DND-41 (cell line): ENCODE measurements around the gene MEMO1.
"Not testable (repeated sequence)": the region's sequence is repeated elsewhere in the genome, so short reads cannot be mapped to it uniquely, and the experiment has no call there.

Source experiments
- ATAC-seq: fragments of 200-7000 bp; cut with Tn5 transposase; 3 replicates; pipeline ENCODE4 v1.9.1; 2021; ENCODE audit warnings: low read depth; ENCODE audit not compliant: insufficient read depth
- DNase-seq: peaks from one replicate; pipeline ENCODE4 v3.0.0-alpha.2; 2020
- H2AFZ ChIP-seq: 2 replicates; pipeline ENCODE4 v1.6.0; 2012; ENCODE audit warnings: low read depth, low read length
- H3K27ac ChIP-seq: 2 replicates; pipeline ENCODE4 v1.5.1; 2012; ENCODE audit warnings: low read length, inconsistent platforms
- H3K27me3 ChIP-seq: fragments of 200-600 bp; sonication (generic); 2 replicates; pipeline ENCODE4 v1.6.0; 2012; ENCODE audit warnings: low read length, mild to moderate bottlenecking, inconsistent platforms; ENCODE audit not compliant: insufficient read depth, poor library complexity
- H3K36me3 ChIP-seq: 2 replicates; pipeline ENCODE4 v1.5.1; 2012; ENCODE audit warnings: low read length, inconsistent platforms; ENCODE audit not compliant: insufficient read depth
- H3K4me1 ChIP-seq: 2 replicates; pipeline ENCODE4 v1.5.1; 2012; ENCODE audit warnings: mild to moderate bottlenecking, low read length; ENCODE audit not compliant: insufficient read depth
- H3K4me2 ChIP-seq: 2 replicates; pipeline ENCODE4 v1.6.0; 2012; ENCODE audit warnings: mild to moderate bottlenecking, moderate library complexity, low read length, inconsistent platforms; ENCODE audit not compliant: insufficient read depth
- H3K4me3 ChIP-seq, 2 experiments: fragments of 200-600 bp in 1 of 2; shearing (Covaris generic) in 1 of 2; 2 replicates each; pipeline ENCODE4 v1.5.1; 2012 to 2016; ENCODE audit warnings: inconsistent platforms in 2 of 2, low read length in 2 of 2, mild to moderate bottlenecking in 2 of 2, low read depth in 1 of 2, moderate library complexity in 1 of 2
- H3K79me2 ChIP-seq: 2 replicates; pipeline ENCODE4 v1.6.0; 2012; ENCODE audit warnings: low read length, inconsistent platforms; ENCODE audit not compliant: insufficient read depth
- H3K9ac ChIP-seq: 2 replicates; pipeline ENCODE4 v1.6.0; 2012; ENCODE audit warnings: low read depth, mild to moderate bottlenecking, inconsistent platforms, low read length, moderate library complexity
- H3K9me3 ChIP-seq: 2 replicates; pipeline ENCODE4 v1.5.1; 2012; ENCODE audit warnings: low read length, moderate library complexity, mild to moderate bottlenecking, inconsistent platforms; ENCODE audit not compliant: insufficient read depth, severe bottlenecking
- H4K20me1 ChIP-seq: 2 replicates; pipeline ENCODE4 v1.6.0; 2012; ENCODE audit warnings: low read length; ENCODE audit not compliant: insufficient read depth
- CTCF ChIP-seq: IDR thresholded peaks from 2 replicates; pipeline ENCODE4 v1.5.1; 2012; ENCODE audit warnings: borderline replicate concordance, low read length, moderate library complexity, mild to moderate bottlenecking; ENCODE audit not compliant: poor library complexity, severe bottlenecking; ENCODE audit errors: extremely low read depth
- EZH2 ChIP-seq: IDR thresholded peaks from 3 replicates; pipeline ENCODE4 v1.6.1; 2012; ENCODE audit warnings: borderline replicate concordance, low read depth, mild to moderate bottlenecking, moderate library complexity, low read length, inconsistent platforms; ENCODE audit not compliant: severe bottlenecking

Gene MEMO1

GRCh38 chr2:32010670-32011484, at the start of gene MEMO1:
Gene MEMO1, minus strand, starts transcription at chr2:32011008. Its CDS starts 761 bp downstream, at chr2:32010247.
- Histone ChIP-seq H3K27ac (peak within 1 kb of the TSS; percentile 90), H3K4me1 (peaks cover 34% of the 10 kb centered on the region), H3K4me2 (peak within 1 kb of the TSS; percentile 89), H3K79me2 (peaks cover 39% of the 10 kb centered on the region), H3K36me3 (no peaks in the 10 kb centered on the region), H3K9me3 (no peaks in the 10 kb centered on the region), H3K4me3 (peak within 1 kb of the TSS; percentile 54 to 81; a peak in 3 of 4 replicates), H3K27me3 (no peaks in the 10 kb centered on the region), H4K20me1 (peaks cover 24% of the 10 kb centered on the region), H3K9ac (peak within 1 kb of the TSS; percentile 80), H2AFZ (peak within 1 kb of the TSS; percentile 81)
- ATAC-seq = peak; percentile 78
- DNase-seq = peak; percentile 97
- TF ChIP-seq CTCF = no peak
- no peak for TF ChIP-seq EZH2

GRCh38 chr2:32060266-32060665, 49.5 kb upstream of the MEMO1 start:
- H3K4me2 ChIP-seq = no peak overlapping the region

GRCh38 chr2:32058130-32058529, 47.3 kb upstream of the MEMO1 start:
- Histone ChIP-seq H3K27ac (no peak overlapping the region), H3K4me2 (no peak overlapping the region), H3K4me1 (peaks cover 11% of the 10 kb centered on the region), H3K36me3 (no peaks in the 10 kb centered on the region), H3K9me3 (no peaks in the 10 kb centered on the region), H3K27me3 (no peaks in the 10 kb centered on the region), H3K79me2 (no peaks in the 10 kb centered on the region), H2AFZ (no peak overlapping the region), H3K9ac (no peak overlapping the region), H3K4me3 (no peak overlapping the region), H4K20me1 (no peaks in the 10 kb centered on the region)
- ATAC-seq (no peak), DNase-seq (no peak)
- TF ChIP-seq CTCF (no peak), EZH2 (no peak)

More at GRCh38 chr2:32060266-32060665, 49.5 kb upstream of the MEMO1 start:
- TF ChIP-seq CTCF = no peak
- no peak for TF ChIP-seq EZH2
- no peaks in the 10 kb centered on the region for H4K20me1 ChIP-seq
- H3K27ac ChIP-seq = no peak overlapping the region
- H2AFZ ChIP-seq = no peak overlapping the region
- DNase-seq (no peak), ATAC-seq (no peak)
- H3K4me1 ChIP-seq = peaks cover 21% of the 10 kb centered on the region
- no peak overlapping the region for H3K4me3 ChIP-seq
- H3K79me2 ChIP-seq = peaks cover 15% of the 10 kb centered on the region
- H3K9ac ChIP-seq = no peak overlapping the region
- no peaks in the 10 kb centered on the region for H3K27me3 ChIP-seq
- H3K36me3 ChIP-seq = no peaks in the 10 kb centered on the region
- H3K9me3 ChIP-seq = no peaks in the 10 kb centered on the region

- DNase-seq, H4K20me1 ChIP-seq, ATAC-seq, H3K27me3 ChIP-seq, H3K4me2 ChIP-seq, H3K79me2 ChIP-seq, H3K4me3 ChIP-seq, H3K27ac ChIP-seq, H2AFZ ChIP-seq, H3K9me3 ChIP-seq, H3K36me3 ChIP-seq, H3K4me1 ChIP-seq, H3K9ac ChIP-seq: not testable (repeated sequence)
These were observed 43.8 kb upstream of the MEMO1 start for GRCh38 chr2:32054583-32054982.
